ENCODE data around the gene ALB. TPM values are rescaled to one million over a fixed set of nuclear protein-coding genes. Genes with fewer than 3 reads are reported as not detected.
"Not testable (repeated sequence)": the region's sequence is repeated elsewhere in the genome, so short reads cannot be mapped to it uniquely, and the experiment has no call there.

ALB gene
- total RNA-seq (not detected), polyA plus RNA-seq (not detected)

DNA sequence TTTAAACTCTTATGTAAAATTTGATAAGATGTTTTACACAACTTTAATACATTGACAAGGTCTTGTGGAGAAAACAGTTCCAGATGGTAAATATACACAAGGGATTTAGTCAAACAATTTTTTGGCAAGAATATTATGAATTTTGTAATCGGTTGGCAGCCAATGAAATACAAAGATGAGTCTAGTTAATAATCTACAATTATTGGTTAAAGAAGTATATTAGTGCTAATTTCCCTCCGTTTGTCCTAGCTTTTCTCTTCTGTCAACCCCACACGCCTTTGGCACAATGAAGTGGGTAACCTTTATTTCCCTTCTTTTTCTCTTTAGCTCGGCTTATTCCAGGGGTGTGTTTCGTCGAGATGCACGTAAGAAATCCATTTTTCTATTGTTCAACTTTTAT lies at the start of gene ALB:
ALB (plus strand) TSS at position 246 of the 400 bp plus-strand sequence; CDS start at position 287, 41 bp downstream.
- DNase-seq: no peak
- H3K27ac ChIP-seq (ENCODE audit: low read depth, low read length): no peak within 1 kb of the TSS
- CTCF ChIA-PET: no interaction called here
- Mint-ChIP-seq H3K36me3 (no peaks in the 10 kb centered on the region), H3K27me3 (no peaks in the 10 kb centered on the region), H3K9me3 (no peaks in the 10 kb centered on the region), H3K4me1 (no peaks in the 10 kb centered on the region), H3K27ac (no peak within 1 kb of the TSS), H3K4me3 (no peak within 1 kb of the TSS)
- H3K9me3 ChIP-seq (ENCODE audit: low read length): no peaks in the 10 kb centered on the region
- H3K36me3 ChIP-seq (ENCODE audit: insufficient read depth, low read length): no peaks in the 10 kb centered on the region
- POLR2A ChIA-PET: no interaction called here
- no peak within 1 kb of the TSS for H3K4me3 ChIP-seq (ENCODE audit: low read length)
- no peaks in the 10 kb centered on the region for H3K27me3 ChIP-seq (ENCODE audit: insufficient read depth, low read length, poor library complexity, severe bottlenecking)
- H3K4me1 ChIP-seq (ENCODE audit: insufficient read depth, low read length): no peaks in the 10 kb centered on the region

DNA sequence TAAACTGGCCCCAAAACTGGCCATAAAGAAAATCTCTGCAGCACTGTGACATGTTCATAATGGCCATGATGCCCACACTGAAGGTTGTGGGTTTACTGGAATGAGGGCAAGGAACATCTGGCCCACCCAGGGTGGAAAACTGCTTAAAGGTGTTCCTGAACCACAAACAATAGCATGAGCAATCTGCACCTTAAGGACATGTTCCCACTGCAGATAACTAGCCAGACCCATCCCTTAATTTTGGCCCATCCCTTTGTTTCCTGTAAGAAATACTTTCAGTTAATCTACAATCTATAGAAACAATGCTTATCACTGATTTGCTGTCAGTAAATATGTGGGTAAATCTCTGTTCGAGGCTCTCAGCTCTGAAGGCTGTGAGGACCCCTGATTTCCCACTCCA lies 46.9 kb upstream of the ALB start:
- H3K4me1 Mint-ChIP-seq; H3K4me1 ChIP-seq (ENCODE audit: insufficient read depth, low read length); DNase-seq; H3K27ac ChIP-seq (ENCODE audit: low read depth, low read length); H3K27ac Mint-ChIP-seq; H3K4me3 ChIP-seq (ENCODE audit: low read length); H3K27me3 ChIP-seq (ENCODE audit: insufficient read depth, low read length, poor library complexity, severe bottlenecking); H3K9me3 ChIP-seq (ENCODE audit: low read length); POLR2A ChIA-PET; H3K36me3 Mint-ChIP-seq; H3K36me3 ChIP-seq (ENCODE audit: insufficient read depth, low read length); H3K4me3 Mint-ChIP-seq; H3K27me3 Mint-ChIP-seq; CTCF ChIA-PET: not testable (repeated sequence)
- H3K9me3 Mint-ChIP-seq: peaks cover 7 to 23% (median 14%) of the 10 kb centered on the region in 5 donors

DNA sequence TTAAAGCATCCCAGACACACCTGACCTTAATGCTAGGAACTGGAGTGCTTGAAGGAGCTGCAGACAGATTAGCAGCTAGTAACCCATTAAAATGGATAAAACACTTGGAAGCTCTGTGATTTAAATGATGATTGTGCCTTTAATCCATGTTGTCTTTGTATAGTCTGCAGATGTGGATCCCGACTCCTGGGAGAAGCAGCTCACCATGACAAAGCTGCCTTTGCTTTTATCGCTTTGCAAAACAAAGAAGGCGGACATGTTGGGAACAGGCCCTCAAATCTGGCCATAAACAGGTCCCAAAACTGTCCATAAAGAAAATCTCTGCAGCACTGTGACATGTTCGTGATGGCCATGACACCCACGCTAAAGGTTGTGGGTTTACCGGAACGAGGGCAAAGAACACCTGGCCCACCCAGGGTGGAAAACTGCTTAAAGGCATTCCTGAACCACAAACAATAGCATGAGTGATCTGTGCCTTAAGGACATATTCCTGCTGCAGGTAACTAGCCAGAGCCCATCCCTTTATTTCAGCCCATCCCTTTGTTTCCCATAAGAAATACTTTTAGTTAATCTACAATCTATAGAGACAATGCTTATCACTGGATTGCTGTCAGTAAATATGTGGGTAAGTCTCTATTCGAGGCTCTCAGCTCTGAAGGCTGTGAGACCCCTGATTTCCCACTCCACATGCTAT lies 34.4 kb upstream of the ALB start:
- H3K36me3 Mint-ChIP-seq; H3K27me3 ChIP-seq (ENCODE audit: insufficient read depth, low read length, poor library complexity, severe bottlenecking); H3K4me3 ChIP-seq (ENCODE audit: low read length); H3K4me1 Mint-ChIP-seq; DNase-seq; H3K4me1 ChIP-seq (ENCODE audit: insufficient read depth, low read length); H3K27me3 Mint-ChIP-seq; H3K27ac ChIP-seq (ENCODE audit: low read depth, low read length); H3K9me3 ChIP-seq (ENCODE audit: low read length); POLR2A ChIA-PET; H3K27ac Mint-ChIP-seq; H3K36me3 ChIP-seq (ENCODE audit: insufficient read depth, low read length); H3K4me3 Mint-ChIP-seq; H3K9me3 Mint-ChIP-seq; CTCF ChIA-PET: not testable (repeated sequence)

DNA sequence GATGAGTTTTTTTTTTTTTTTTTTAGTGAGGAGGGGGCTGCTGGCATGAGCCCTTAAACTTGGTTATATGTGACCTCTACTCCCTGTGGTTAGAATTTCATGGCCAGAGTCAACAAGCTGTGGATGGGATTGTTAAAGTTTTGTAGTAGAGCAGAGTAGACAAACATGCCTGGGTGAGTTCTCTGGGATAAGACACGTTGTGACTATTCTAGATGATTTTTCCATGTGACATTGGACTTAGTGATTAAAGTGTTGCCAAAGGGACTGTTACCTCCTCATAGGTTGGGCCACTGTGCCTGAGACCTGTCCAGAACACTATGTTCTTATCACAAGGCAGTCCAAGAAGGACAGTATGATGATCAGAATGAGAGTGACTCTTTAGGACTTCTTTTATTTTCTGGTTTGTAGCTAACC lies 28.8 kb upstream of the ALB start:
- H3K4me1 ChIP-seq (ENCODE audit: insufficient read depth, low read length): no peaks in the 10 kb centered on the region
- ChIA-PET CTCF (no interaction called here), POLR2A (no interaction called here)
- no peak overlapping the region for H3K4me3 Mint-ChIP-seq
- H3K4me1 Mint-ChIP-seq: no peaks in the 10 kb centered on the region
- H3K9me3 ChIP-seq (ENCODE audit: low read length): no peaks in the 10 kb centered on the region
- H3K27ac Mint-ChIP-seq: no peak overlapping the region
- no peak overlapping the region for H3K4me3 ChIP-seq (ENCODE audit: low read length)
- DNase-seq: no peak
- no peaks in the 10 kb centered on the region for H3K36me3 Mint-ChIP-seq
- no peaks in the 10 kb centered on the region for H3K27me3 ChIP-seq (ENCODE audit: insufficient read depth, low read length, poor library complexity, severe bottlenecking)
- peaks cover 0 to 1% of the 10 kb centered on the region in 2 donors for H3K27me3 Mint-ChIP-seq
- H3K27ac ChIP-seq (ENCODE audit: low read depth, low read length): no peak overlapping the region
- H3K9me3 Mint-ChIP-seq: peaks cover 0 to 2% (median 0%) of the 10 kb centered on the region in 5 donors
- H3K36me3 ChIP-seq (ENCODE audit: insufficient read depth, low read length): no peaks in the 10 kb centered on the region

DNA sequence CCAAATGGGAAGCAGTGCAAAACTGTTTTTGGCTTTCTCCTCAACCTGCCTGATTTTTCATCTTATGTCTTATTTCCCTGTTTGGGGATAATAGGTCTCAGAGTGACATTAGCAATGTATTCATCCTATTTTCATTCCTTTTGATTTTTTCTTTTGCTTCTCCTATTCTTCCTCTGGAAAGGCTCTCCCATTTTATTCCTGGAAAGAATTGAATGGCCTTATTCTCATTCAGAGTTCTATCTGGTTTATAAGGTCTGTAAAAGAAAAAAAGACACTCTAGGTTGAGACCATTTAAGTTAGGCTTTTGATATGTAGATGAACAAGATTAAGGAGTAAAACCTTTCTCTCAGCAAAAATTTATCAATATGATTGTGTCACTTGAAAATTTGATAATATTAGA lies 27.8 kb upstream of the ALB start:
- DNase-seq: no peak
- Mint-ChIP-seq H3K9me3 (peaks cover 0 to 2% (median 0%) of the 10 kb centered on the region in 5 donors), H3K27ac (no peak overlapping the region), H3K27me3 (no peaks in the 10 kb centered on the region), H3K36me3 (no peaks in the 10 kb centered on the region), H3K4me1 (no peaks in the 10 kb centered on the region), H3K4me3 (no peak overlapping the region)
- POLR2A ChIA-PET: no interaction called here
- no peaks in the 10 kb centered on the region for H3K9me3 ChIP-seq (ENCODE audit: low read length)
- H3K27ac ChIP-seq (ENCODE audit: low read depth, low read length): no peak overlapping the region
- H3K27me3 ChIP-seq (ENCODE audit: insufficient read depth, low read length, poor library complexity, severe bottlenecking): no peaks in the 10 kb centered on the region
- no peak overlapping the region for H3K4me3 ChIP-seq (ENCODE audit: low read length)
- no peaks in the 10 kb centered on the region for H3K4me1 ChIP-seq (ENCODE audit: insufficient read depth, low read length)
- no peaks in the 10 kb centered on the region for H3K36me3 ChIP-seq (ENCODE audit: insufficient read depth, low read length)
- CTCF ChIA-PET: no interaction called here

DNA sequence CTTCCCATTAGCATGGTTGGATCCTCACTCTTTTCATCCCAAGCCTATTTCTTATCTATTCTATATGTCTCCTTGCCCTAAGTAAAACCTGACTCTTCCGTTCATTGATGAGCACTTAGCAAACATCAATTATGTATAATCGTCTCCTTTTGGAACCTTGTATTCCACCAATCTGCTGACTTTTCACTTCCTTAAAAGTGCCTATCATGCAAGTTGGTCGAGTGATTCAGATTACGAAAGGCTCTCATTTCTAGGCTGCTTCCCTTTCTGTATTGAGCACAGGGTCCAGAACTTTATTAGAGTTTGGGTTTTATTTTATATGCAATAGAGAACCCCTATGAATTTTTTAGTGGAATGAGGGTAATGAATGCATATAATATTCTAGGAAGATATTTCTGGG lies 27.1 kb upstream of the ALB start:
- ChIA-PET POLR2A (no interaction called here), CTCF (no interaction called here)
- H3K27me3 Mint-ChIP-seq: no peaks in the 10 kb centered on the region
- Histone ChIP-seq H3K36me3 (ENCODE audit: insufficient read depth, low read length) (no peaks in the 10 kb centered on the region), H3K4me1 (ENCODE audit: insufficient read depth, low read length) (no peaks in the 10 kb centered on the region), H3K27me3 (ENCODE audit: insufficient read depth, low read length, poor library complexity, severe bottlenecking) (no peaks in the 10 kb centered on the region), H3K9me3 (ENCODE audit: low read length) (no peaks in the 10 kb centered on the region), H3K27ac (ENCODE audit: low read depth, low read length) (no peak overlapping the region), H3K4me3 (ENCODE audit: low read length) (no peak overlapping the region)
- H3K4me3 Mint-ChIP-seq: no peak overlapping the region
- H3K4me1 Mint-ChIP-seq: no peaks in the 10 kb centered on the region
- H3K36me3 Mint-ChIP-seq: no peaks in the 10 kb centered on the region
- H3K27ac Mint-ChIP-seq: no peak overlapping the region
- peaks cover 0 to 2% (median 0%) of the 10 kb centered on the region in 5 donors for H3K9me3 Mint-ChIP-seq
- no peak for DNase-seq

DNA sequence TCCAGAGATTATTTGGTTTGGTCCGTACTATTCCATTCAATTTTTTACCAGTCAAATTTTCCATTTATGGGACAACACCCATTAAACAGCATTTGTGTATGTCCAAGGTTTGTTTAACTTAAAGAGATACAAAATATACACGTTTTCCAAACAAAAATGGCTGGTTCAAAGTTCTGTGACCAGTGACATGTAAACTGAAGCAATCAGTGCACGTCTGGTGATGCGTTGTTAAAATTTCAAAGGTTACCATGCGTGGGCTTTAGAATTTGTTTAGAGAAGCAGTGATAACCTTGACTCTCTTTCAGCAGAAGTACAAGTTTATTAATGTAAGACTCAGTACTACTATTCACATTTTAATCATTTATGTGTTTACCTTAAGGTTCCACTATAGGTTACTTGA lies 25.2 kb upstream of the ALB start:
- H3K4me3 ChIP-seq (ENCODE audit: low read length): no peak overlapping the region
- POLR2A ChIA-PET: no interaction called here
- no peaks in the 10 kb centered on the region for H3K27me3 ChIP-seq (ENCODE audit: insufficient read depth, low read length, poor library complexity, severe bottlenecking)
- H3K36me3 ChIP-seq (ENCODE audit: insufficient read depth, low read length): no peaks in the 10 kb centered on the region
- H3K36me3 Mint-ChIP-seq: no peaks in the 10 kb centered on the region
- H3K4me1 ChIP-seq (ENCODE audit: insufficient read depth, low read length): no peaks in the 10 kb centered on the region
- no peaks in the 10 kb centered on the region for H3K9me3 Mint-ChIP-seq
- no peaks in the 10 kb centered on the region for H3K4me1 Mint-ChIP-seq
- no peak overlapping the region for H3K27ac Mint-ChIP-seq
- no peak overlapping the region for H3K27ac ChIP-seq (ENCODE audit: low read depth, low read length)
- CTCF ChIA-PET: no interaction called here
- H3K27me3 Mint-ChIP-seq: no peaks in the 10 kb centered on the region
- no peak overlapping the region for H3K4me3 Mint-ChIP-seq
- DNase-seq: no peak
- H3K9me3 ChIP-seq (ENCODE audit: low read length): no peaks in the 10 kb centered on the region

DNA sequence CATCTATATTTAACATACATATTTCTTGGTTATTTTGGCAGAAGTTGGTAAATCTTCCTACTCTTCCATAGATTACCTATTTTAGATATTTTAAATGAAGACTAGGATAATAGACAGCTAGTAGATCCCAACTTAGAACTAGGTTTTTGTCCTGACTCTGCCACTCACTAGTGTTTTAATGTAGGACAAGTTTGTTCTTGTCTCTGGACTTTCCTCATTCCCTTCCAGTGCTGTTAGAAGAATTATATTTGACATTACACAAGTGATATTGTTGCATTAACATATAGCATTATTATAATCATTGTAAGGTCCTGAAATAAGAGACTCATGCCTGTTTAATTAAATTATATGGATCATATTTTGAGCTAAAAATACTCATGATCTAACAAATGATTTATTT lies 24.1 kb upstream of the ALB start:
- CTCF ChIA-PET: no interaction called here

DNA sequence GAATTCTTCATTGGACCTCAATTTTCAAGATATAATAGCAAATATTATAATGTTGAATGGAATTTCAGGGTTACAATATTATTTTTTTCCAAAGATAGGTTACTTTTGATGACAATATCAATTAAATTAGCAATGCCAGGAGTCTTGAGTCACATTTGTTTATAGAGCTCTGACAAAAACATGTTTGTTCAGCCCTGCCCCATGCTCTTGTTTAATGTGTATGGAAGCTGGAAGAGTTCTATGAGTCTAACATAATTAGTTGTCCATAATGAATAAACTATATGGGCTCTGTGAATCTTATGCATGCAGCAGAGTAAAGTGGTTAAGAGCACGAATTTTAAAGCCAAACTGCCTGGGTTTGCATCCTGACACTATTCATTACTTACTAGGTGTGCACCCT lies 22.9 kb upstream of the ALB start:
- no peak overlapping the region for H3K4me3 ChIP-seq (ENCODE audit: low read length)
- H3K9me3 Mint-ChIP-seq: peaks cover 0 to 2% (median 2%) of the 10 kb centered on the region in 5 donors
- no peaks in the 10 kb centered on the region for H3K4me1 Mint-ChIP-seq
- no peaks in the 10 kb centered on the region for H3K9me3 ChIP-seq (ENCODE audit: low read length)
- no peaks in the 10 kb centered on the region for H3K27me3 Mint-ChIP-seq
- no peaks in the 10 kb centered on the region for H3K36me3 ChIP-seq (ENCODE audit: insufficient read depth, low read length)
- ChIA-PET POLR2A (no interaction called here), CTCF (no interaction called here)
- no peak overlapping the region for H3K27ac Mint-ChIP-seq
- no peaks in the 10 kb centered on the region for H3K4me1 ChIP-seq (ENCODE audit: insufficient read depth, low read length)
- no peaks in the 10 kb centered on the region for H3K27me3 ChIP-seq (ENCODE audit: insufficient read depth, low read length, poor library complexity, severe bottlenecking)
- no peak overlapping the region for H3K27ac ChIP-seq (ENCODE audit: low read depth, low read length)
- H3K4me3 Mint-ChIP-seq: no peak overlapping the region
- DNase-seq: no peak
- H3K36me3 Mint-ChIP-seq: no peaks in the 10 kb centered on the region

More for the DNA sequence above, 24.1 kb upstream of the ALB start:
- POLR2A ChIA-PET: no interaction called here
- Histone ChIP-seq H3K27me3 (ENCODE audit: insufficient read depth, low read length, poor library complexity, severe bottlenecking) (no peaks in the 10 kb centered on the region), H3K27ac (ENCODE audit: low read depth, low read length) (no peak overlapping the region), H3K9me3 (ENCODE audit: low read length) (no peaks in the 10 kb centered on the region), H3K4me1 (ENCODE audit: insufficient read depth, low read length) (no peaks in the 10 kb centered on the region), H3K36me3 (ENCODE audit: insufficient read depth, low read length) (no peaks in the 10 kb centered on the region), H3K4me3 (ENCODE audit: low read length) (no peak overlapping the region)
- H3K27me3 Mint-ChIP-seq: no peaks in the 10 kb centered on the region
- H3K36me3 Mint-ChIP-seq: no peaks in the 10 kb centered on the region
- H3K9me3 Mint-ChIP-seq: peaks cover 0 to 2% (median 0%) of the 10 kb centered on the region in 5 donors
- no peak overlapping the region for H3K27ac Mint-ChIP-seq
- H3K4me1 Mint-ChIP-seq: no peaks in the 10 kb centered on the region
- no peak for DNase-seq
- H3K4me3 Mint-ChIP-seq: no peak overlapping the region

All from CD8-positive, alpha-beta memory T cell (primary cell).